ENCODE data around the gene CYP3A7.
"Not testable (repeated sequence)": the region's sequence is repeated elsewhere in the genome, so short reads cannot be mapped to it uniquely, and the experiment has no call there.

DNA sequence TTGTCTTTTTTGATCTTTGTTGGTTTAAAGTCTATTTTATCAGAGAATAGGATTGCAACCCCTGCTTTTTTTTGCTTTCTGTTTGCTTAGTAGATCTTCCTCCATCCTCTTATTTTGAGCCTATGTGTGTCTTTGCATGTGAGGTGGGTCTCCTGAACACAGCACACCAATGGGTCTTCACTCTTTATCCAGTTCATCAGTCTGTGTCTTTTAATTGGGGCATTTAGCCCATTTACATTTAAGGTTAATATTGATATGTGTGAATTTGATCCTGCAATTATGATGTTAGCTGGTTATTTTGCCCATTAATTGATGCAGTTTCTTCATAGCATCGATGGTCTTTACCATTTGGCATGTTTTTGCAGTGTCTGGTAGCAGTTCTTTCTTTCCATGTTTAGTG lies 43.3 kb downstream of the CYP3A7 start:
- not testable (repeated sequence) for TF ChIP-seq POLR2AphosphoS5 (IDR thresholded peaks at IDR 0.05)
- TF ChIP-seq, protein P1, sequence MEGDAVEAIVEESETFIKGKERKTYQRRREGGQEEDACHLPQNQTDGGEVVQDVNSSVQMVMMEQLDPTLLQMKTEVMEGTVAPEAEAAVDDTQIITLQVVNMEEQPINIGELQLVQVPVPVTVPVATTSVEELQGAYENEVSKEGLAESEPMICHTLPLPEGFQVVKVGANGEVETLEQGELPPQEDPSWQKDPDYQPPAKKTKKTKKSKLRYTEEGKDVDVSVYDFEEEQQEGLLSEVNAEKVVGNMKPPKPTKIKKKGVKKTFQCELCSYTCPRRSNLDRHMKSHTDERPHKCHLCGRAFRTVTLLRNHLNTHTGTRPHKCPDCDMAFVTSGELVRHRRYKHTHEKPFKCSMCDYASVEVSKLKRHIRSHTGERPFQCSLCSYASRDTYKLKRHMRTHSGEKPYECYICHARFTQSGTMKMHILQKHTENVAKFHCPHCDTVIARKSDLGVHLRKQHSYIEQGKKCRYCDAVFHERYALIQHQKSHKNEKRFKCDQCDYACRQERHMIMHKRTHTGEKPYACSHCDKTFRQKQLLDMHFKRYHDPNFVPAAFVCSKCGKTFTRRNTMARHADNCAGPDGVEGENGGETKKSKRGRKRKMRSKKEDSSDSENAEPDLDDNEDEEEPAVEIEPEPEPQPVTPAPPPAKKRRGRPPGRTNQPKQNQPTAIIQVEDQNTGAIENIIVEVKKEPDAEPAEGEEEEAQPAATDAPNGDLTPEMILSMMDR (IDR thresholded peaks at IDR 0.05) = not testable (repeated sequence)

Measured in prostate gland (tissue), 2 donors.